Right lobe of liver (tissue), 6 donors: ENCODE measurements around the gene RASL11A. TPM values are rescaled to one million over a fixed set of nuclear protein-coding genes. Genes with fewer than 3 reads are reported as not detected.

Experiments used
- ATAC-seq, 4 donors: fragments of 200-7000 bp; cut with Tn5 transposase; one replicate each; pipeline ENCODE4 v1.9.1; 2020; ENCODE audit warnings: mild to moderate bottlenecking in 4 of 4, moderate library complexity in 4 of 4
- DNase-seq, 3 donors: peaks; one replicate each; pipeline ENCODE4 v3.0.0-alpha.2; 2020
- H3K27ac ChIP-seq, 3 donors: fragments of 200-600 bp; one replicate each; pipeline ENCODE4 v1.8.0; 2022
- H3K27me3 ChIP-seq, 2 donors: fragments of 200-600 bp; one replicate each; pipeline ENCODE4 v1.8.0; 2022
- H3K36me3 ChIP-seq, 4 donors: fragments of 200-600 bp; sonication (generic) in 1 of 4; one replicate each; pipeline versions ENCODE4 v1.5.1 to v1.8.0; 2017 to 2022; ENCODE audit warnings: control low read depth in 1 of 4
- H3K4me1 ChIP-seq, 4 donors: fragments of 200-600 bp; sonication (generic) in 1 of 4; one replicate each; pipeline versions ENCODE4 v1.5.1 to v1.8.0; 2017 to 2022; ENCODE audit warnings: control low read depth in 1 of 4
- H3K4me3 ChIP-seq, 3 donors: fragments of 200-600 bp; one replicate each; pipeline ENCODE4 v1.8.0; 2022
- H3K9me3 ChIP-seq, 4 donors: fragments of 200-600 bp; sonication (generic) in 1 of 4; one replicate each; pipeline versions ENCODE4 v1.5.1 to v1.8.0; 2017 to 2022; ENCODE audit warnings: control low read depth in 1 of 4
- POLR2A ChIP-seq: fragments of 450-650 bp; IDR thresholded peaks from one replicate; pipeline ENCODE4 v1.6.1; 2017; ENCODE audit warnings: antibody characterized with exemption, mild to moderate bottlenecking
- WGBS: methylation state at CpG from one replicate; pipeline ENCODE4 v1.1.6; 2018; ENCODE audit warnings: low coverage, low lambda C conversion rate; ENCODE audit not compliant: insufficient coverage; ENCODE audit errors: missing lambda C conversion rate; 5-methylcytosine and 5-hydroxymethylcytosine counted together
- intact Hi-C, 2 donors: fragments of 100-400 bp; cut with DNase I; formaldehyde crosslinking; loops; one replicate each; pipeline versions ENCODE4 v1.11.2 to v1.14.1; 2022
- total RNA-seq, 6 experiments: library from RNA; depleted of rRNA in 2 of 6; stranded (reverse); fragments of >200 nt in 2 of 6; fragmentation: NEBNext Ultra II Directional in 3 of 6; extraction: Animal tissue kit (Norgen Biotek cat#: 25700) in 3 of 6; gene quantifications; one replicate each; pipeline versions ENCODE4 v1.1.0 to v1.2.4, GENCODE V29; 2016 to 2023
- TF ChIP-seq, protein P1 (sequence below), 4 donors: fragments of 200-600 bp in 3 of 4; fragments of 450-650 bp in 1 of 4; IDR thresholded peaks; one replicate each; pipeline versions ENCODE4 v1.5.1 to v1.8.0; 2016 to 2022; ENCODE audit warnings: antibody characterized with exemption in 4 of 4, mild to moderate bottlenecking in 2 of 4
- donor health status: DM: no; HTN: yes; CAD: no.
- donor health status: DM: no; HTN: no; CAD: no.
- donor health status: DM: no; HTN: no; CAD: no.
- donor health status: DM: no; HTN: yes; CAD: no.
- donor health status: DM: no; HTN: yes; CAD: no.

RASL11A gene
- total RNA-seq, 6 experiments from 2014 or later, result 4.2 to 23.4 (median 6.1) TPM

- DNase-seq (no peak), ATAC-seq (peak in 1 of 4 donors; percentile 9)
- Histone ChIP-seq H3K36me3 (peaks cover 0 to 3% (median 0%) of the 10 kb centered on the region in 4 donors), H3K4me3 (no peak overlapping the region), H3K9me3 (no peaks in the 10 kb centered on the region), H3K27me3 (no peaks in the 10 kb centered on the region), H3K4me1 (peaks cover 0 to 14% (median 0%) of the 10 kb centered on the region in 4 donors), H3K27ac (no peak overlapping the region)
- TF ChIP-seq, protein P1, sequence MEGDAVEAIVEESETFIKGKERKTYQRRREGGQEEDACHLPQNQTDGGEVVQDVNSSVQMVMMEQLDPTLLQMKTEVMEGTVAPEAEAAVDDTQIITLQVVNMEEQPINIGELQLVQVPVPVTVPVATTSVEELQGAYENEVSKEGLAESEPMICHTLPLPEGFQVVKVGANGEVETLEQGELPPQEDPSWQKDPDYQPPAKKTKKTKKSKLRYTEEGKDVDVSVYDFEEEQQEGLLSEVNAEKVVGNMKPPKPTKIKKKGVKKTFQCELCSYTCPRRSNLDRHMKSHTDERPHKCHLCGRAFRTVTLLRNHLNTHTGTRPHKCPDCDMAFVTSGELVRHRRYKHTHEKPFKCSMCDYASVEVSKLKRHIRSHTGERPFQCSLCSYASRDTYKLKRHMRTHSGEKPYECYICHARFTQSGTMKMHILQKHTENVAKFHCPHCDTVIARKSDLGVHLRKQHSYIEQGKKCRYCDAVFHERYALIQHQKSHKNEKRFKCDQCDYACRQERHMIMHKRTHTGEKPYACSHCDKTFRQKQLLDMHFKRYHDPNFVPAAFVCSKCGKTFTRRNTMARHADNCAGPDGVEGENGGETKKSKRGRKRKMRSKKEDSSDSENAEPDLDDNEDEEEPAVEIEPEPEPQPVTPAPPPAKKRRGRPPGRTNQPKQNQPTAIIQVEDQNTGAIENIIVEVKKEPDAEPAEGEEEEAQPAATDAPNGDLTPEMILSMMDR (IDR thresholded peaks at IDR 0.05), result no peak
- TF ChIP-seq POLR2A, result no peak
- intact Hi-C loops, result no loop called here
- WGBS, result 56% methylated on average over 7 of the region's 7 CpGs
These were observed 5.6 kb downstream of the RASL11A start for GRCh38 chr13:27276188-27276587.

DNA sequence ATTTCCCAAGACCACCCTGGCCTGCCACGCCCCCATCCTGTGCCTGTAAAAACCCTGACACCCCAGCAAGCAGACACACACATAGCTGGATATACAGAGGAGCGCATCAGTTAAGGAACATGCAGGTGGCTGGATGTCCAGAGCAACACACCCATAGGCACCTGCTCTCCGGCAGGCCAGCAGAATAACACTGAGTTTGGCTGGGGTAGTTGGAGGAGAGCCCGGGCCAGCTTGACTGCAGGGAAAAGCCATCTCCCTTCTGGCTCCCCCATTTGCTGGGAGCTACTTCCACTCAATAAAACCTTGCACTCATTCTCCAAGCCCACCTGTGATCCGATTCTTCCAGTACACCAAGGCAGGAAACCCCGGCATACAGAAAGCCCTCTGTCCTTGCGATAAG lies 8.9 kb downstream of the RASL11A start:
- H3K9me3 ChIP-seq, result no peaks in the 10 kb centered on the region
- TF ChIP-seq, protein P1 (IDR thresholded peaks at IDR 0.05), result no peak
- TF ChIP-seq POLR2A, result no peak
- DNase-seq (no peak), ATAC-seq (no peak)
- intact Hi-C loops, result no loop called here
- H3K36me3 ChIP-seq, result no peaks in the 10 kb centered on the region
- no peak overlapping the region for H3K27ac ChIP-seq
- no peaks in the 10 kb centered on the region for H3K4me1 ChIP-seq
- H3K27me3 ChIP-seq, result no peaks in the 10 kb centered on the region
- H3K4me3 ChIP-seq, result no peak overlapping the region
- WGBS, result 100% methylated on average over 4 of the region's 7 CpGs

DNA sequence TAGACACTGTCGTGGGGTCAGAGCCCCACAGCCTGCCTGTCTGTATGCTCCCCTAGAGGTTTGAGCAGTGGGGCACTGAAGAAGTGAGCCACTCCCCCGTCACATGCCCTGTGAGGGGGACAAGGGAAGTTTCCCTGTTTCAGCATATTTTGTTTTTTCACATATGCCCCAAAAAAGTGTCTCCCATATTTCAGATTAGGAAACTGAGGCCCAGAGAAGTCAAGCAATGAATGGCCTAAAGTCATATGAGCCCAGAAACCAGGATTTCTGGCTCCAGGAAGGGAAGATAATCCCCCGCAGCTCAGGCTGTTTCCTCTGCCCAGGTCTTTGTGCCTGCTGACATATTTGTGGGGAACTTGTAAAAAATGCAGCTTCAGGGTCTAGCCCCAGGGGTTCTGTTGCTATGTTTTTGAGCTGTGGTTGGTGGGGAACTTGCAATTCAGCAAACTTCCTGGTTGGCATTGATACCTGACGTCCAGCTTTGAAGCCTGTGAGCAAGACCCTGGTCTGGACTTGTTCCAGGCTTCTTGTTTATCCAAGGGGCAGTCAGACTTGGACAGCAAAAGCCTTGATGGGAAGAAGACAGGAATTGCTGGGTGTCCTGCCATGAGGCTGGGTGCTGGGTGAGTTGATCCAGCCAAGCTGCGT lies 9.5 kb downstream of the RASL11A start:
- no peaks in the 10 kb centered on the region for H3K4me1 ChIP-seq
- H3K36me3 ChIP-seq, result no peaks in the 10 kb centered on the region
- TF ChIP-seq, protein P1 (IDR thresholded peaks at IDR 0.05), result no peak
- no peak for TF ChIP-seq POLR2A
- H3K27ac ChIP-seq, result no peak overlapping the region
- intact Hi-C loops, result loop anchor here in 1 of 2 donors (10.0 kb wide), 1 partner anchor 75 kb away; no protein-coding TSS in a partner anchor
- no peak overlapping the region for H3K4me3 ChIP-seq
- no peaks in the 10 kb centered on the region for H3K9me3 ChIP-seq
- ATAC-seq (no peak), DNase-seq (no peak)
- H3K27me3 ChIP-seq, result no peaks in the 10 kb centered on the region
- 57% methylated on average over 2 of the region's 5 CpGs for WGBS

DNA sequence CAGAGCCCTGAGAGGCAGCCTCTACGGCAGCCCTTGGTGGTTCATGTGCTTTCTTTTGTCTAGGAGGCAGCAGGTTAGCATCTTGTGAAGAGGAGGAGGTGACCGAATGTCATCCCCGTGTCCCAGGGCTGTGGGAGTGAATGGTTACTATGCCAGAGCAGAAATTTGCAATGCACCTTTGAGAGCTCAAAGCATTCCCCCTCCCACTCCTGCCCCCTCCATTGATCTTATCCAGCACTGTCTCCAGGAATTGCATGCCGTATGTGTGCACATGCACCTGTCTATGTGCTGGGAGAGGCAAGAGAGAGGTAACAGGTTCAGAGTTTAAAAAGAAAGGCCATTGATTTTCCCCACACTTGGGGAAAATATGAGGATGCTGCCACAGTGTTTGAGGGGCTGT lies 10.2 kb downstream of the RASL11A start:
- Histone ChIP-seq H3K27me3 (no peaks in the 10 kb centered on the region), H3K27ac (no peak overlapping the region), H3K4me1 (no peaks in the 10 kb centered on the region), H3K36me3 (no peaks in the 10 kb centered on the region), H3K4me3 (no peak overlapping the region), H3K9me3 (no peaks in the 10 kb centered on the region)
- TF ChIP-seq, protein P1 (IDR thresholded peaks at IDR 0.05), result no peak
- no peak for TF ChIP-seq POLR2A
- intact Hi-C loops, result loop anchor here in 1 of 2 donors (10.0 kb wide), 1 partner anchor 74 kb away; no protein-coding TSS in a partner anchor
- no peak for DNase-seq
- no peak for ATAC-seq
- WGBS, result 74% methylated on average over 2 of the region's 4 CpGs
